ENCODE measurements around the gene TMEM158.

Gene TMEM158

GRCh38 chr3:45226206-45226915 is at the start of gene TMEM158:
Gene TMEM158, minus strand, starts transcription at chr3:45226287. Its CDS starts 260 bp downstream, at chr3:45226027.
- peak; percentile 97 for DNase-seq (ENCODE audit: low spot score)

GRCh38 chr3:45275006-45275704 is 49.1 kb upstream of the TMEM158 start:
- DNase-seq (ENCODE audit: low spot score): no peak

- no peak for DNase-seq (ENCODE audit: low spot score)
These were observed 47.8 kb upstream of the TMEM158 start for GRCh38 chr3:45273681-45274515.

GRCh38 chr3:45272828-45273470 is 46.9 kb upstream of the TMEM158 start:
- no peak for DNase-seq (ENCODE audit: low spot score)

- no peak for DNase-seq (ENCODE audit: low spot score)
These were observed 46.1 kb upstream of the TMEM158 start for GRCh38 chr3:45272032-45272810.

- no peak for DNase-seq (ENCODE audit: low spot score)
These were observed 43.9 kb upstream of the TMEM158 start for GRCh38 chr3:45269952-45270351.

GRCh38 chr3:45267097-45267496 is 41.0 kb upstream of the TMEM158 start:
- no peak for DNase-seq (ENCODE audit: low spot score)

GRCh38 chr3:45261333-45262110 is 35.4 kb upstream of the TMEM158 start:
- no peak for DNase-seq (ENCODE audit: low spot score)

- no peak for DNase-seq (ENCODE audit: low spot score)
These were observed 33.0 kb upstream of the TMEM158 start for GRCh38 chr3:45259133-45259532.

- no peak for DNase-seq (ENCODE audit: low spot score)
These were observed 32.2 kb upstream of the TMEM158 start for GRCh38 chr3:45258317-45258716.

GRCh38 chr3:45253316-45253715 is 27.2 kb upstream of the TMEM158 start:
- DNase-seq (ENCODE audit: low spot score): no peak

- DNase-seq (ENCODE audit: low spot score): no peak
These were observed 26.7 kb upstream of the TMEM158 start for GRCh38 chr3:45252826-45253225.

- no peak for DNase-seq (ENCODE audit: low spot score)
These were observed 23.3 kb upstream of the TMEM158 start for GRCh38 chr3:45249391-45249790.

GRCh38 chr3:45246241-45246640 is 20.2 kb upstream of the TMEM158 start:
- DNase-seq (ENCODE audit: low spot score): no peak

- no peak for DNase-seq (ENCODE audit: low spot score)
These were observed 18.3 kb upstream of the TMEM158 start for GRCh38 chr3:45244356-45244755.

- no peak for DNase-seq (ENCODE audit: low spot score)
These were observed 15.1 kb upstream of the TMEM158 start for GRCh38 chr3:45241206-45241605.

- DNase-seq (ENCODE audit: low spot score): no peak
These were observed 14.2 kb upstream of the TMEM158 start for GRCh38 chr3:45240292-45240691.

- DNase-seq (ENCODE audit: low spot score): no peak
These were observed 13.2 kb upstream of the TMEM158 start for GRCh38 chr3:45239254-45239653.

- no peak for DNase-seq (ENCODE audit: low spot score)
These were observed 10.9 kb upstream of the TMEM158 start for GRCh38 chr3:45236964-45237363.

GRCh38 chr3:45235409-45235808 is 9.3 kb upstream of the TMEM158 start:
- no peak for DNase-seq (ENCODE audit: low spot score)

GRCh38 chr3:45234250-45234649 is 8.2 kb upstream of the TMEM158 start:
- no peak for DNase-seq (ENCODE audit: low spot score)

Data from D341Med (cell line).